ENCODE results near the gene GATA3. TPM values are rescaled to one million over a fixed set of nuclear protein-coding genes. Genes with fewer than 3 reads are reported as not detected.

GATA3 gene
- total and polyA plus RNA-seq, 2 of the 8 experiments (the other 6 are each of a cell fraction or from before 2014, with no cell fraction given), result 0.02 to 0.43 TPM

GRCh38 chr10:8052956-8053445 lies 1.5 kb upstream of the GATA3 start:
- H3K79me2 ChIP-seq (ENCODE audit: control insufficient read depth in 1 of 2, insufficient read depth in 2 of 2, low read length in 2 of 2), result no peaks in the 10 kb centered on the region
- no peaks in the 10 kb centered on the region; a peak in 1 of 8 replicates for H3K36me3 ChIP-seq (ENCODE audit: control insufficient read depth in 2 of 4, insufficient read depth in 4 of 4, low read length in 3 of 4)
- CTCF ChIA-PET (ENCODE audit: partially characterized antibody), result interaction anchor here (1.0 to 1.2 kb wide), 4 partner anchors 8 to 393 kb away, joined by 3 to 5 read pairs (median 4); no protein-coding TSS in a partner anchor

More at GRCh38 chr10:8052956-8053445, 1.5 kb upstream of the GATA3 start:
- peaks cover 69 to 98% (median 95%) of the 10 kb centered on the region in 4 experiments for H3K27me3 ChIP-seq (replicated peaks in 1 of 4; ENCODE audit: control insufficient read depth in 3 of 4, extremely low read depth in 1 of 4, insufficient read depth in 3 of 4, low read length in 3 of 4)
- peak overlapping the region; percentile 56 to 84 for H3K4me2 ChIP-seq (ENCODE audit: insufficient read depth in 1 of 2, low read depth in 2 of 2, low read length in 2 of 2)
- WGBS, 2 experiments (ENCODE audit: extremely low coverage in 1 of 2, insufficient coverage in 1 of 2, insufficient read length in 1 of 2, insufficient replicate concordance in 2 of 2, low coverage in 1 of 2, low lambda C conversion rate in 2 of 2, missing lambda C conversion rate in 1 of 2), result 2% methylated on average over 17 of the region's 17 CpGs; no CpG with 5 or more reads in 1 of the 2 experiments
- no peak overlapping the region for H2BK20ac ChIP-seq (ENCODE audit: low read length)
- FAIRE-seq, result no peak
- H2AK5ac ChIP-seq (ENCODE audit: low read depth, low read length), result no peak overlapping the region
- no peak overlapping the region for H3K23ac ChIP-seq (ENCODE audit: insufficient read length)
- no peak for DNase-seq (ENCODE audit: low read depth in 1 of 2, low spot score in 2 of 2)
- H2BK12ac ChIP-seq (ENCODE audit: low read depth, low read length), result no peak overlapping the region
- no peak for TF ChIP-seq NANOG (IDR thresholded peaks at IDR 0.05; ENCODE audit: insufficient read depth, low read depth, low read length, poor library complexity, severe bottlenecking)
- peak; percentile 38 for TF ChIP-seq EZH2 (IDR thresholded peaks at IDR 0.05; ENCODE audit: low read depth, low read length, severe bottlenecking)
- TF ChIP-seq PHF8 (conservative IDR thresholded peaks at IDR 0.05; ENCODE audit: low read depth, low read length), result no peak
- TF ChIP-seq SUZ12 (IDR thresholded peaks at IDR 0.05; ENCODE audit: low read length), result peak; percentile 15; the same call in 1 of the 2 replicates
- no peak for TF ChIP-seq CBX5 (IDR thresholded peaks at IDR 0.05; ENCODE audit: low read depth, low read length)
- H3K14ac ChIP-seq (ENCODE audit: insufficient read length), result no peak overlapping the region
- H3K4me3 ChIP-seq (ENCODE audit: extremely low read depth in 1 of 4, insufficient read depth in 2 of 4, low read depth in 3 of 4, low read length in 4 of 4), result peak overlapping the region in 1 of 4 experiments; percentile 61; a peak in 1 of 8 replicates
- no peak overlapping the region for H4K91ac ChIP-seq (replicated peaks; ENCODE audit: insufficient read length, low read length)
- H3K79me1 ChIP-seq (ENCODE audit: low read depth, low read length), result no peaks in the 10 kb centered on the region
- no peak overlapping the region for H4K5ac ChIP-seq (ENCODE audit: insufficient read length, low read depth, low read length)
- POLR2A ChIA-PET (ENCODE audit: partially characterized antibody), result no interaction called here
- H3K27ac ChIP-seq (ENCODE audit: low read depth, low read length), result no peak overlapping the region
- H3K23me2 ChIP-seq (ENCODE audit: low read depth, low read length), result peaks cover 19% of the 10 kb centered on the region
- H3K56ac ChIP-seq (replicated peaks; ENCODE audit: insufficient read length, low read depth, low read length), result no peak overlapping the region
- H3K9ac ChIP-seq (replicated peaks in 1 of 4; ENCODE audit: extremely low read depth in 1 of 4, low read depth in 3 of 4, low read length in 3 of 4), result no peak overlapping the region
- no peak overlapping the region for H2BK5ac ChIP-seq (ENCODE audit: low read depth, low read length)
- H2AFZ ChIP-seq (ENCODE audit: low read length), result no peak overlapping the region
- H3K9me3 ChIP-seq (ENCODE audit: insufficient read depth in 2 of 2, low read depth in 1 of 2, low read length in 1 of 2), result no peaks in the 10 kb centered on the region
- no peak overlapping the region for H2BK120ac ChIP-seq (replicated peaks; ENCODE audit: low read depth, low read length)
- no peak overlapping the region for H3K18ac ChIP-seq (ENCODE audit: extremely low read depth, low read length)
- peaks cover 5 to 45% (median 25%) of the 10 kb centered on the region in 4 experiments for H3K4me1 ChIP-seq (replicated peaks in 1 of 4; ENCODE audit: control insufficient read depth in 3 of 4, insufficient read depth in 4 of 4, low read length in 3 of 4)
- peaks cover 13 to 14% of the 10 kb centered on the region in 2 experiments for H4K20me1 ChIP-seq (replicated peaks in 1 of 2; ENCODE audit: control insufficient read depth in 1 of 2, insufficient read depth in 2 of 2, low read length in 2 of 2)
- H3K4ac ChIP-seq (replicated peaks; ENCODE audit: insufficient read length, low read depth, low read length), result no peak overlapping the region
- no peak overlapping the region for H2BK15ac ChIP-seq (ENCODE audit: low read length)
- no peak overlapping the region for H4K8ac ChIP-seq (ENCODE audit: extremely low read depth, insufficient read depth, low read length)

Measured in H1 (cell line).